ENCODE results near the gene C2CD2.

Gene C2CD2

DNA sequence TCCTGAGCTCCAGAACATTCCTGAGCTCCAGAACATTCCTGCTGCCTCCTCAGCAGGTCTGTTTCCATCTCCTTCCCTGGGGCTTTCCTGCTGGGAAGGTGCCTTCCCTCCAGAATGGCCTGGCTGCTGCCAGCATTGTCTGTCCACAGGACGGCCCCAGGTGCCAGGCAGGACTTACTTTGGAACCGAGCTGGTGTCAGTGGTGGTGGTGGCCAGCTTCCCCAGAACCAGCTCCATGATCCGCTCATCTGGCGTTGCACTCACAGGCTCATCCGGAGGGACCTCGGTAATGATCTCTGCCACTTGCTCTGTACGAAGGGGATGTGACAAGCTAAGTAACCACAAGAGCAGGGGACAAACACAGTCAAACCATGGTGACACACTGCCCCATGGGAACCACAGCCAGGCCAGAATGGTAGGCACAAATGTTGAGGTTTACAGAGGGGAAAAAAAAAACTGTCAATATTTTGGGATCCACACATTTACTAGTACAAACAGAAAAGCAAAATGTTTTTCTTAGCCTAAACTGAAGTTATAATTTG lies 116.0 kb downstream of the C2CD2 start:
- peaks cover 4 to 13% of the 10 kb centered on the region in 2 donors for H3K9me3 ChIP-seq (replicated peaks in 1 of 2; ENCODE audit: control insufficient read depth in 2 of 2, insufficient read depth in 1 of 2, low read depth in 1 of 2, low read length in 2 of 2)
- no peak overlapping the region for H2AK5ac ChIP-seq (ENCODE audit: low read depth, low read length)
- peaks cover 0 to 8% of the 10 kb centered on the region in 2 donors for H3K4me1 ChIP-seq (ENCODE audit: control insufficient read depth in 2 of 2, insufficient read depth in 1 of 2, low read depth in 1 of 2, low read length in 2 of 2)
- H2BK5ac ChIP-seq (ENCODE audit: low read length): no peak overlapping the region
- no peak overlapping the region for H2BK12ac ChIP-seq (ENCODE audit: low read length)
- no peak overlapping the region for H4K8ac ChIP-seq (ENCODE audit: low read depth, low read length)
- H3K9ac ChIP-seq (ENCODE audit: low read depth, low read length, poor library complexity): no peak overlapping the region
- peak overlapping the region; percentile 52 for H3K18ac ChIP-seq (ENCODE audit: low read length)
- no peak overlapping the region for H3K4me2 ChIP-seq (ENCODE audit: insufficient read depth, low read length, poor library complexity, severe bottlenecking)
- H2AFZ ChIP-seq (ENCODE audit: low read length): no peak overlapping the region
- whole genome bisulfite sequencing, 2 donors (ENCODE audit: extremely low coverage in 2 of 2, insufficient read length in 2 of 2, insufficient replicate concordance in 1 of 2): no CpG with 5 or more reads among the region's 7 CpGs
- H2BK120ac ChIP-seq (ENCODE audit: low read depth, low read length): no peak overlapping the region
- no peaks in the 10 kb centered on the region for H3K79me1 ChIP-seq (ENCODE audit: low read depth, low read length)
- peak overlapping the region; percentile 78 for H2BK15ac ChIP-seq (ENCODE audit: low read length)
- H3K4me3 ChIP-seq (ENCODE audit: low read length in 2 of 2): no peak overlapping the region
- no peak overlapping the region for H3K4ac ChIP-seq (ENCODE audit: low read length)
- H3K36me3 ChIP-seq (replicated peaks in 1 of 2; ENCODE audit: control insufficient read depth in 2 of 2, insufficient read depth in 2 of 2, low read length in 2 of 2): peaks cover 11 to 47% of the 10 kb centered on the region in 2 donors
- no peak overlapping the region for H3K27ac ChIP-seq (replicated peaks; ENCODE audit: low read length)
- H4K91ac ChIP-seq (ENCODE audit: low read depth, low read length, poor library complexity): no peak overlapping the region
- H3K23ac ChIP-seq (ENCODE audit: low read depth, low read length, poor library complexity): no peak overlapping the region
- DNase-seq (ENCODE audit: low spot score): no peak
- no peaks in the 10 kb centered on the region for H3K27me3 ChIP-seq (ENCODE audit: control insufficient read depth in 3 of 3, insufficient read depth in 3 of 3, low read depth in 1 of 3, low read length in 3 of 3)
- H3K14ac ChIP-seq (ENCODE audit: low read length): no peak overlapping the region

DNA sequence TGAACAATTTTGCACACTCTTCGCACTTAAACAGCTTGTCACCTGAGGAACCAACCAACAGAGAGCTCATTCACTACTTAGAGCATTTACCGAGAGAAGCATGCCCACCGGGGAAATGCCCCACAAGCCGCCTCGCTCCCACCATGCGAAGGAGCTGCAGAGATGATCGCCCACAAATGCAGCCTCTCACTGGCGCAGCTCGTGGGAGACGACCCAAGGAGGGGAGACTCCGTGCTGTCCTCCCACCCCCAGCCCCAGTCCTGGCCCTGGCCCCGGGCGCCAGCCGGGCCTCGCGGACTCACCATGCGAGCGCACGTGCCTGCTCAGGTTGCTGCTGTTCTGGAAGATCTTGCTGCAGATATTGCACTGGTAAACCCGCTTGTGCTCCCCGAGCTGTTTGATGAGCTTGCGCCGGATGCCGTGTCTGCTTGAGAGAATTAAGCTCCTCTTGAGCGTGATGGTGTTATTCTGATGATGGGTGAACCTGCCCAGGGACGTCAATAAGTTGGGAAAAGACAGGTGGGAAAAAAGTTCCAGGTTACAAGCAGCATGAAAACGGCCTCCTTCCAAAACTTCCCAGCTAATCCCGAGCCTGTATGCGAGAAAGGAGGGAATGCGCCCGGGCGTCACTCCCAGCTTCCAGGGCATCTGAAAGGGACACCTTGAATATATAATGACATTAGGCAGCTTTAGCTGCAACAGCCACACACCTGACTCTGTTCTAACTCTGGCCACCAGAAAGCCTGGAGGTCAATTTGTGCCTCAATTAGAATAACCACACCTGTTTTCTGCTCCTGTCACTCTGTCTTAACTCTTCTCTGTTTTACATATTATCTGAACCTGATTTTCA lies 117.4 kb downstream of the C2CD2 start:
- Histone ChIP-seq H3K36me3 (replicated peaks in 1 of 2; ENCODE audit: control insufficient read depth in 2 of 2, insufficient read depth in 2 of 2, low read length in 2 of 2) (peaks cover 16 to 47% of the 10 kb centered on the region in 2 donors), H2AFZ (ENCODE audit: low read length) (no peak overlapping the region), H3K14ac (ENCODE audit: low read length) (no peak overlapping the region), H3K9ac (ENCODE audit: low read depth, low read length, poor library complexity) (no peak overlapping the region), H2AK5ac (ENCODE audit: low read depth, low read length) (no peak overlapping the region), H4K8ac (ENCODE audit: low read depth, low read length) (no peak overlapping the region), H3K4me1 (ENCODE audit: control insufficient read depth in 2 of 2, insufficient read depth in 1 of 2, low read depth in 1 of 2, low read length in 2 of 2) (peaks cover 0 to 8% of the 10 kb centered on the region in 2 donors), H3K79me1 (ENCODE audit: low read depth, low read length) (no peaks in the 10 kb centered on the region), H3K23ac (ENCODE audit: low read depth, low read length, poor library complexity) (peak overlapping the region; percentile 59), H2BK12ac (ENCODE audit: low read length) (no peak overlapping the region), H3K9me3 (replicated peaks in 1 of 2; ENCODE audit: control insufficient read depth in 2 of 2, insufficient read depth in 1 of 2, low read depth in 1 of 2, low read length in 2 of 2) (peaks cover 4 to 12% of the 10 kb centered on the region in 2 donors), H3K27ac (replicated peaks; ENCODE audit: low read length) (peak overlapping the region; percentile 11), H3K4me3 (ENCODE audit: low read length in 2 of 2) (no peak overlapping the region), H2BK120ac (ENCODE audit: low read depth, low read length) (no peak overlapping the region), H3K4ac (ENCODE audit: low read length) (no peak overlapping the region), H3K27me3 (ENCODE audit: control insufficient read depth in 3 of 3, insufficient read depth in 3 of 3, low read depth in 1 of 3, low read length in 3 of 3) (no peaks in the 10 kb centered on the region), H4K91ac (ENCODE audit: low read depth, low read length, poor library complexity) (no peak overlapping the region), H3K4me2 (ENCODE audit: insufficient read depth, low read length, poor library complexity, severe bottlenecking) (no peak overlapping the region), H2BK5ac (ENCODE audit: low read length) (no peak overlapping the region), H2BK15ac (ENCODE audit: low read length) (no peak overlapping the region), H3K18ac (ENCODE audit: low read length) (peak overlapping the region; percentile 2)
- no peak for DNase-seq (ENCODE audit: low spot score)
- WGBS, 2 donors (ENCODE audit: extremely low coverage in 2 of 2, insufficient read length in 2 of 2, insufficient replicate concordance in 1 of 2): no CpG with 5 or more reads among the region's 32 CpGs

DNA sequence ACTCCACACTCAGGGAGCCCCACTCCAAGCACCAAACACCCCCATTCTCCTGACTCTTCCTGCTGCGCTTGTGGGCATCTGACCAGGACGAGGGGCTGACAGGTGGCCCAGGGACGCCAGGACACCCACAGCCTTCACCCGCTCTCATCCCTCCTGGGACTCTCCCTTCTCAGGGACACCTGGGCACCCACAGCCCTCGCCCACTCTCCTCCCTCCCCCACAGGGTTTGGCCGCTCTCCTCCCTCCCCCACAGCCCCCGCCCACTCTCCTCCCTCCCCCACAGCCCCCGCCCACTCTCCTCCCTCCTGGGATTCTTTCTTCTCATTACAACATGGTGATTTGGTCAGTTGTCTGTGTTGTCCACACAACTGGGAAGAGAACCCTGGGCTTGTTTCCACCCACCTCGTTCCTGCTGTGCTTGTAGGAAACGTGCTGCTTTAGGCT lies 118.1 kb downstream of the C2CD2 start:
- no peak overlapping the region for H2BK12ac ChIP-seq (ENCODE audit: low read length)
- H3K23ac ChIP-seq (ENCODE audit: low read depth, low read length, poor library complexity): no peak overlapping the region
- peak overlapping the region in 1 of 2 donors; percentile 13 for H3K4me3 ChIP-seq (ENCODE audit: low read length in 2 of 2)
- WGBS, 2 donors (ENCODE audit: extremely low coverage in 2 of 2, insufficient read length in 2 of 2, insufficient replicate concordance in 1 of 2): no CpG with 5 or more reads among the region's 10 CpGs
- peak overlapping the region; percentile 85 for H4K91ac ChIP-seq (ENCODE audit: low read depth, low read length, poor library complexity)
- peak overlapping the region; percentile 56 for H3K14ac ChIP-seq (ENCODE audit: low read length)
- peak overlapping the region; percentile 81 for H2AK5ac ChIP-seq (ENCODE audit: low read depth, low read length)
- DNase-seq (ENCODE audit: low spot score): no peak
- H4K8ac ChIP-seq (ENCODE audit: low read depth, low read length): no peak overlapping the region
- H3K27ac ChIP-seq (replicated peaks; ENCODE audit: low read length): peak overlapping the region; percentile 11
- peak overlapping the region; percentile 66 for H2BK5ac ChIP-seq (ENCODE audit: low read length)
- H3K79me1 ChIP-seq (ENCODE audit: low read depth, low read length): no peaks in the 10 kb centered on the region
- H3K4ac ChIP-seq (ENCODE audit: low read length): no peak overlapping the region
- no peak overlapping the region for H2BK120ac ChIP-seq (ENCODE audit: low read depth, low read length)
- H2AFZ ChIP-seq (ENCODE audit: low read length): no peak overlapping the region
- peaks cover 0 to 8% of the 10 kb centered on the region in 2 donors for H3K4me1 ChIP-seq (ENCODE audit: control insufficient read depth in 2 of 2, insufficient read depth in 1 of 2, low read depth in 1 of 2, low read length in 2 of 2)
- H3K9ac ChIP-seq (ENCODE audit: low read depth, low read length, poor library complexity): no peak overlapping the region
- no peak overlapping the region for H3K4me2 ChIP-seq (ENCODE audit: insufficient read depth, low read length, poor library complexity, severe bottlenecking)
- H3K27me3 ChIP-seq (ENCODE audit: control insufficient read depth in 3 of 3, insufficient read depth in 3 of 3, low read depth in 1 of 3, low read length in 3 of 3): no peaks in the 10 kb centered on the region
- peak overlapping the region; percentile 17 for H3K18ac ChIP-seq (ENCODE audit: low read length)
- peaks cover 16 to 47% of the 10 kb centered on the region in 2 donors for H3K36me3 ChIP-seq (replicated peaks in 1 of 2; ENCODE audit: control insufficient read depth in 2 of 2, insufficient read depth in 2 of 2, low read length in 2 of 2)
- peak overlapping the region; percentile 94 for H2BK15ac ChIP-seq (ENCODE audit: low read length)
- peaks cover 4 to 5% of the 10 kb centered on the region in 2 donors for H3K9me3 ChIP-seq (replicated peaks in 1 of 2; ENCODE audit: control insufficient read depth in 2 of 2, insufficient read depth in 1 of 2, low read depth in 1 of 2, low read length in 2 of 2)

All from neuronal stem cell (in vitro differentiated cells).